Hepatocyte (in vitro differentiated cells): ENCODE results near the gene NPHP3.

Source experiments
- CTCF ChIP-seq: fragments of 200-600 bp; sonication (generic); IDR thresholded peaks from 2 replicates; pipeline ENCODE4 v1.5.1; 2016; ENCODE audit warnings: antibody characterized with exemption, mild to moderate bottlenecking; ENCODE audit not compliant: poor library complexity
- EZH2 ChIP-seq: fragments of 200-600 bp; sonication (generic); IDR thresholded peaks from 2 replicates; pipeline ENCODE4 v1.6.1; 2016; ENCODE audit warnings: antibody characterized with exemption, mild to moderate bottlenecking, borderline replicate concordance
- EZH2phosphoT487 ChIP-seq: fragments of 200-600 bp; sonication (generic); IDR thresholded peaks from one replicate; pipeline ENCODE4 v1.6.1; 2018; ENCODE audit warnings: antibody characterized with exemption, mild to moderate bottlenecking, low read depth, moderate library complexity; ENCODE audit not compliant: unreplicated experiment, severe bottlenecking

DNA sequence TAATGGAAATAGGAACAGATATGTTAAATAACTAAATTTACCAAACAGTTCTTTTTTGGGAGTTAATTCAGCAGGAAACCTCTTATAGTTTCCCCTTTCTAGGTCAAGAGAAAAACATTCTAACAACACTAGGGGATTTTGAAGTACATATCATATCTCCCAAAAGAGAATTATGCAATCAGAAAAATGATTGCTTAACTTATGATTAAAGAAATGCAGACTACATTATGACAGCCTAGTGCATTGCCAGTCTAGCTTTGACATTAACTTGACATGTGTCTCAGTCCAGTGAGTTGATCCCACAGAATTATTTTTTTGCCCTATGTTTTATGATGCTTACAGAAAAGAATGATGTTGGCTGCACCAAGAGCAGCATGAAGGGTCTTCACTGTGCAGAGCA lies 31.7 kb upstream of the NPHP3 start:
- TF ChIP-seq CTCF, result no peak
- TF ChIP-seq EZH2phosphoT487, result no peak
- TF ChIP-seq EZH2, result no peak
